ENCODE data around the gene GPR161.

GRCh38 chr1:168146626-168147025, 9.9 kb upstream of the GPR161 start:
- TF ChIP-seq BHLHE40 (IDR thresholded peaks at IDR 0.05; ENCODE audit: borderline replicate concordance) (no peak), FOXA1 (IDR thresholded peaks at IDR 0.05) (no peak)

All from HEK293T (cell line).